PFSK-1 (cell line): Measurements from ENCODE around the gene POU3F2.

Source experiments
- POLR2AphosphoS5 ChIP-seq: IDR thresholded peaks from 2 replicates; pipeline ENCODE4 v1.6.1; 2012; ENCODE audit warnings: low read depth, mild to moderate bottlenecking, control low read depth, low read length, moderate library complexity
- REST ChIP-seq, 2 experiments: IDR thresholded peaks; 2 replicates each; pipeline versions ENCODE4 v1.6.1 to v1.8.0; 2011 to 2012; ENCODE audit warnings: low read depth in 2 of 2, low read length in 2 of 2, control low read depth in 1 of 2, inconsistent platforms in 1 of 2, mild to moderate bottlenecking in 1 of 2, moderate library complexity in 1 of 2; ENCODE audit not compliant: insufficient read depth in 1 of 2
- SIN3A ChIP-seq: IDR thresholded peaks from 2 replicates; pipeline ENCODE4 v1.6.1; 2012; ENCODE audit warnings: mild to moderate bottlenecking, low read length, moderate library complexity, borderline replicate concordance; ENCODE audit not compliant: insufficient read depth

DNA sequence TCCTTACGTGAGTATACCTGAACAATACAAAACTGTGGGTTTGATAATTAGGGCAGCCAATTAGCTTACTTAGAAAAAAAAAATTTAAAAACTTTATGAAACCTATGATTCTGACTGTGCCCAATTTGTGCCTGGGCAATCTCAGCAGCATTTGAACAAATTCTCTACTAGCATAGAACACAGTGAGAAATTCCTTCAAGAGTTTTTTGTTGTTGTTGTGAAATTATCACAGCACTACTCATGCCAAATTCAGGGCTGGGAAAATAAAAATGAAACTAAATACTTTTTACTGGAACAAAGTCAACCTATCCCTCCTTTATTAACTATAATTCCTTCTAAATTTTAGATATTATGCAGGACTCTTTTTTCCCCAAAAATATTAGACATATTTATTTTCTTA lies 42.9 kb downstream of the POU3F2 start:
- TF ChIP-seq REST (IDR thresholded peaks at IDR 0.05; ENCODE audit: insufficient read depth in 1 of 2, low read depth in 2 of 2, low read length in 2 of 2) (no peak), POLR2AphosphoS5 (no peak), SIN3A (no peak)
